ENCODE results near the gene YAF2. TPM values are rescaled to one million over a fixed set of nuclear protein-coding genes. Genes with fewer than 3 reads are reported as not detected.

YAF2 gene
- total RNA-seq, 3 donors from 2014 or later (not counting 1 experiment from before 2014, with no cell fraction given): 96.2 to 124 (median 101) TPM

DNA sequence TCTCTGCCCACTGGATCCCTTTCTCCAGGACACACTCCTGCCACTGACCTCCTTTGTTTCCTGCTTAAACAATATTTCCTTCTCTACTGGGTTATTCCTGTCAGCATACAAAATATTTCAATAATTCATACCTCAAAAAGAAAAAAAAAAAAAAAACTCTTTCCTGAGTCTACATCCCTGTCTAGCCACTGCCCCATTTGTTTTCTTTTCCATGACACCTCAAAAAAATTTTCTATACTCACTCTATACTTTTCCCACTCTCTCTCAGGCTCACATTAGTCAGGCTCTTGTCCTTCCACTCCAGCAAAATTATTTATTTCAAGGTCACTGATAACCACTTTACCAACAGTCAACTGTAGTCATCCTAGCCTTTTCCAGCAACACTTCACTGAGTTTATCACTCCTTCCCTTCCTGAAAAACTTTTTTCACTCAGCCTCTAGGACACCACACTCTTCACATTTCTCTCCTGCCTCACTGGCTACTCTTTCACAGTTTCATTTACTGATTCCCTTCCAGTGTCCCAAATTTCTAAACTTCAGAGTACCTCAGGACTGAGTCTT, 64.0 kb downstream of the YAF2 start:
- Histone ChIP-seq H3K4me1 (ENCODE audit: control insufficient read depth, insufficient read depth, low read length) (no peaks in the 10 kb centered on the region), H3K9me3 (ENCODE audit: control insufficient read depth, insufficient read depth, low read length) (no peaks in the 10 kb centered on the region), H3K27ac (ENCODE audit: low read length) (no peak overlapping the region), H3K4me3 (ENCODE audit: low read length) (no peak overlapping the region), H3K27me3 (ENCODE audit: control insufficient read depth, insufficient read depth, low read length) (no peaks in the 10 kb centered on the region), H3K36me3 (ENCODE audit: control insufficient read depth, insufficient read depth, low read length) (peaks cover 7% of the 10 kb centered on the region)
- H3K27me3 Mint-ChIP-seq (ENCODE audit: low read depth in 2 of 2): no peaks in the 10 kb centered on the region
- H3K36me3 Mint-ChIP-seq: peaks cover 8% of the 10 kb centered on the region
- H3K9me3 Mint-ChIP-seq: peaks cover 0 to 2% of the 10 kb centered on the region in 2 donors
- H3K4me3 Mint-ChIP-seq: no peak overlapping the region
- peak overlapping the region in 1 of 2 donors; percentile 55 for H3K27ac Mint-ChIP-seq
- ATAC-seq (no peak), DNase-seq (no peak)
- TF ChIP-seq CTCF (IDR thresholded peaks at IDR 0.05): no peak
- peaks cover 27 to 34% of the 10 kb centered on the region in 2 donors for H3K4me1 Mint-ChIP-seq
- intact Hi-C loops (cut with micrococcal nuclease): no loop called here

DNA sequence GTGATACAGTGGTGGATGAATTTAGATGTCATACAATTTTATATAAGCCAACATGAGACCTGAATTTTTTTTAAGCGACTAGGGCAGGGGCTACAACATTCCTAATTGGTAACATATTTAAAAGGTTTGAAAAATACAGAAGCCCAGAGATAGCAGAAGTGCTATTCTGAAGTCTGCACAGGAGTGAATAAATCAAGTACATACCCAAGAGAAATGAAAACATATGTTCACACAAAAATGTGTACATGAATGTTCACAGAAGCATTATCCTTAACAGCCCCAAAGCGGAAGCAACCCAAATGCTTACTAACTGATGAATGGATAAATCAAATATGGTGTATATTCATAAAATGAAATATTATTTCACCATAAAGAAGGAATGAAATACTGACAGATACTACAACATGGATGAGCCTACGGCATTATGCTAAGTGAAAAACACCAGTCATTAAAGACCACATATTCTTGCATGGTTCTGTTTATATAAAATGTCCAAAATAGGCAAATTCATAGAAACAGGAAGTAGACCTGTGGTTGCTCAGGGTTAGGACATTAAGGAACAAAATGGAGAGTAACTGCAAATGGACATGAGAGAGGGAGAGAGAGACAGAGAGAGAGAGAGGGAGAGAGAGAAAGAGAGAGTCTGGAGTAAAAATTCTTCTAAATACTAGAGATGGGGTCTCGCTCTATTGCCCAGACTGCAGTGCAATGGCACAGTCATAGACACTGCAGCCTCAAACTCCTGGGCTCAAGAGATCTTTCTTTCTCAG, 65.4 kb downstream of the YAF2 start:
- Histone ChIP-seq H3K27ac (ENCODE audit: low read length) (no peak overlapping the region), H3K4me1 (ENCODE audit: control insufficient read depth, insufficient read depth, low read length) (no peaks in the 10 kb centered on the region), H3K27me3 (ENCODE audit: control insufficient read depth, insufficient read depth, low read length) (no peaks in the 10 kb centered on the region), H3K36me3 (ENCODE audit: control insufficient read depth, insufficient read depth, low read length) (peaks cover 7% of the 10 kb centered on the region), H3K9me3 (ENCODE audit: control insufficient read depth, insufficient read depth, low read length) (no peaks in the 10 kb centered on the region), H3K4me3 (ENCODE audit: low read length) (no peak overlapping the region)
- intact Hi-C loops (cut with micrococcal nuclease): no loop called here
- H3K27ac Mint-ChIP-seq: peak overlapping the region in 1 of 2 donors; percentile 55
- H3K4me3 Mint-ChIP-seq: no peak overlapping the region
- peaks cover 0 to 2% of the 10 kb centered on the region in 2 donors for H3K9me3 Mint-ChIP-seq
- WGBS (ENCODE audit: insufficient coverage): 100% methylated on average over 1 of the region's 4 CpGs
- DNase-seq: no peak
- peaks cover 26 to 38% of the 10 kb centered on the region in 2 donors for H3K4me1 Mint-ChIP-seq
- TF ChIP-seq CTCF (IDR thresholded peaks at IDR 0.05): no peak
- no peak for ATAC-seq
- H3K36me3 Mint-ChIP-seq: peaks cover 8% of the 10 kb centered on the region
- H3K27me3 Mint-ChIP-seq (ENCODE audit: low read depth in 2 of 2): no peaks in the 10 kb centered on the region

DNA sequence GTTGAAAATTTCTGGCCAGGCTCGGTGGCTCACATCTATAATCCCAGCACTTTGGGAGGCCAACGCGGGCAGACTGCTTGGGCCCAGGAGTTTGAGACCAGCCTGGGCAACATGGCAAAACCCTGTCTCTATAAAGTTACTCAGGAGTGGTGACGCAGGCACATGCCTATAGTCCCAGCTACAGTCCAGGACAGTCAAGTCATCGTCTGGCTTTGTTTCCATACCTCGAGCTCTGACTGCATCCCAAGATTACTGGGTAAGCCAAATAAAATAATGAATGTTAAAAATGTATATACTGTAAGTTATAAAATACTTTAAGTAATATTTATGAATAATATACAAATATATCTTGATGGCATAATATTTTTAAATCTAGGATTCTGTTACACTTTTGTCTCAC, 70.3 kb downstream of the YAF2 start:
- ATAC-seq (no peak), DNase-seq (no peak)
- Histone ChIP-seq H3K27me3 (ENCODE audit: control insufficient read depth, insufficient read depth, low read length) (no peaks in the 10 kb centered on the region), H3K4me1 (ENCODE audit: control insufficient read depth, insufficient read depth, low read length) (no peaks in the 10 kb centered on the region), H3K9me3 (ENCODE audit: control insufficient read depth, insufficient read depth, low read length) (no peaks in the 10 kb centered on the region), H3K4me3 (ENCODE audit: low read length) (no peak overlapping the region), H3K27ac (ENCODE audit: low read length) (no peak overlapping the region), H3K36me3 (ENCODE audit: control insufficient read depth, insufficient read depth, low read length) (peaks cover 3% of the 10 kb centered on the region)
- intact Hi-C loops (cut with micrococcal nuclease): no loop called here
- H3K27ac Mint-ChIP-seq: no peak overlapping the region
- H3K27me3 Mint-ChIP-seq (ENCODE audit: low read depth in 2 of 2): no peaks in the 10 kb centered on the region
- 98% methylated on average over 6 of the region's 6 CpGs for WGBS (ENCODE audit: insufficient coverage)
- H3K9me3 Mint-ChIP-seq: no peaks in the 10 kb centered on the region
- H3K4me1 Mint-ChIP-seq: peaks cover 20 to 27% of the 10 kb centered on the region in 2 donors
- no peak for TF ChIP-seq CTCF (IDR thresholded peaks at IDR 0.05)
- no peaks in the 10 kb centered on the region for H3K36me3 Mint-ChIP-seq
- no peak overlapping the region for H3K4me3 Mint-ChIP-seq
